ENCODE results near the gene LYPD8. TPM values are rescaled to one million over a fixed set of nuclear protein-coding genes. Genes with fewer than 3 reads are reported as not detected.
A peak's percentile ranks its signal among the peaks of the same experiment; 100 is the strongest.

The LYPD8 gene
- total and polyA plus RNA-seq, 9 of the 15 experiments (the other 6 are each of a cell fraction or from before 2014, with no cell fraction given), result 0.50 to 2.1 (median 1.3) TPM

GRCh38 chr1:248779350-248779749 lies 23.8 kb upstream of the LYPD8 start (continued):
- TF ChIP-seq CBFA2T3 (IDR thresholded peaks at IDR 0.05), result peak; percentile 71
- TF ChIP-seq ZNF444 (CRISPR knock-in tag; IDR thresholded peaks at IDR 0.05), result no peak

- Histone ChIP-seq H3K9ac (ENCODE audit: insufficient read depth in 1 of 2, low read depth in 2 of 2, low read length in 2 of 2) (no peak overlapping the region), H4K20me1 (replicated peaks; ENCODE audit: control insufficient read depth, insufficient read depth, low read length) (no peaks in the 10 kb centered on the region), H3K27ac (ENCODE audit: extremely low read depth, low read depth, low read length) (no peak overlapping the region), H3K36me3 (ENCODE audit: control insufficient read depth, insufficient read depth, low read length) (no peaks in the 10 kb centered on the region), H3K27me3 (ENCODE audit: control insufficient read depth in 2 of 2, insufficient read depth in 2 of 2, low read length in 2 of 2) (peaks cover 0 to 8% of the 10 kb centered on the region in 2 experiments; a peak in 3 of 5 replicates), H2AFZ (ENCODE audit: low read depth, low read length) (no peak overlapping the region), H3K79me2 (ENCODE audit: control insufficient read depth, insufficient read depth, low read length) (no peaks in the 10 kb centered on the region), H3K4me3 (no peak overlapping the region), H3K4me2 (ENCODE audit: insufficient read depth, low read length) (no peak overlapping the region), H3K9me1 (ENCODE audit: control insufficient read depth, insufficient read depth, low read length) (no peaks in the 10 kb centered on the region), H3K9me3 (replicated peaks; ENCODE audit: control insufficient read depth, insufficient read depth, low read depth, low read length) (no peaks in the 10 kb centered on the region), H3K4me1 (replicated peaks in 1 of 2; ENCODE audit: control insufficient read depth in 2 of 2, insufficient read depth in 2 of 2, low read length in 2 of 2) (no peaks in the 10 kb centered on the region; a peak in 1 of 5 replicates)
- FAIRE-seq (no peak), ATAC-seq (no peak), DNase-seq (ENCODE audit: extremely low read depth in 1 of 4, low spot score in 3 of 4) (no peak)
- intact Hi-C loops (cut with micrococcal nuclease) (no loop called here), in situ Hi-C loops (cut with MboI) (no loop called here)
- no TSS peak for BruUV-seq (replicated peaks)
- 0% methylated on average over 2 of the region's 2 CpGs for WGBS (ENCODE audit: insufficient coverage, low coverage, missing lambda C conversion rate)
- POLR2A ChIA-PET, result no interaction called here
- CTCF ChIA-PET (ENCODE audit: low intra/inter-chr PET ratio), result no interaction called here
- TF ChIP-seq ZNF551 (CRISPR knock-in tag; IDR thresholded peaks at IDR 0.05), result no peak
- no peak for TF ChIP-seq ATF4 (CRISPR knock-in tag; IDR thresholded peaks at IDR 0.05)
- TF ChIP-seq REST (IDR thresholded peaks at IDR 0.05; ENCODE audit: borderline replicate concordance), result no peak
- no peak for TF ChIP-seq REST (CRISPR knock-in tag; IDR thresholded peaks at IDR 0.05; ENCODE audit: low read depth)
- TF ChIP-seq CTCF (IDR thresholded peaks at IDR 0.05 in 2 of 3, conservative IDR thresholded peaks at IDR 0.05 in 1 of 3; ENCODE audit: insufficient read depth in 2 of 3, low read depth in 1 of 3, low read length in 3 of 3), result no peak
- no peak for TF ChIP-seq NFYB (IDR thresholded peaks at IDR 0.05; ENCODE audit: extremely low read depth, insufficient read length)
- no peak for TF ChIP-seq ZNF699 (CRISPR knock-in tag; IDR thresholded peaks at IDR 0.05; ENCODE audit: insufficient replicate concordance)
- TF ChIP-seq MAZ (CRISPR knock-in tag; conservative IDR thresholded peaks at IDR 0.05 in 1 of 2, IDR thresholded peaks at IDR 0.05 in 1 of 2), result no peak
These were observed 23.3 kb upstream of the LYPD8 start for GRCh38 chr1:248778906-248779305.

Data from K562 (cell line).